ENCODE results near the gene MTNR1B.
A peak's percentile ranks its signal among the peaks of the same experiment; 100 is the strongest.

MTNR1B gene

DNA sequence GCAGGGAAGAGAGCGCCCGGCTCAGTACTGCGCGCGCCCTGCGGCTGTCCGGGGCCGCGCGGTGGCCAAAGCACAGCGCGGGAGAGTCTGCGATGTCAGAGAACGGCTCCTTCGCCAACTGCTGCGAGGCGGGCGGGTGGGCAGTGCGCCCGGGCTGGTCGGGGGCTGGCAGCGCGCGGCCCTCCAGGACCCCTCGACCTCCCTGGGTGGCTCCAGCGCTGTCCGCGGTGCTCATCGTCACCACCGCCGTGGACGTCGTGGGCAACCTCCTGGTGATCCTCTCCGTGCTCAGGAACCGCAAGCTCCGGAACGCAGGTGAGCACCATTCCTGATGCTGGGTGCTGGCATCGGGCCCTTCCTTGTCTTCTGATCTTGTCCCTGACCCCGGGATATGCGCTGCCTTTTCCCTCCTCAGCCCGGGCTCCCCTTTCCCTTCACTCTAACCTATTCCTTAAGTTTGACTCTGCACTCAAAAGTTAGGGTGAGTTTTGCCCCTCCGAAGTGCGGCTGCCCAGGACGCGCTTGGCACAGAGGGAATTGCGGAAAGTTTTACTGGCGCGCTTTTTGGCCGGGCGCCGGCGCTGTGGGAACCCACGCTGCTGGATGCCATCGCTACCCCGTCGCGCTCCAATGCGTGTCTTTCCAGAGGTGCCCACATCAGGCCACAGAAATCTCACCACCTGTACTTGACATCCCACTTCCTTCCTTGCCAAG, at the start of gene MTNR1B:
TSS of gene MTNR1B (plus strand) at position 18 of the 714 bp plus-strand sequence. CDS start at position 93, 75 bp downstream.
- DNase-seq = no peak

GRCh38 chr11:92920331-92920730, 49.1 kb upstream of the MTNR1B start:
- no peak for DNase-seq

DNA sequence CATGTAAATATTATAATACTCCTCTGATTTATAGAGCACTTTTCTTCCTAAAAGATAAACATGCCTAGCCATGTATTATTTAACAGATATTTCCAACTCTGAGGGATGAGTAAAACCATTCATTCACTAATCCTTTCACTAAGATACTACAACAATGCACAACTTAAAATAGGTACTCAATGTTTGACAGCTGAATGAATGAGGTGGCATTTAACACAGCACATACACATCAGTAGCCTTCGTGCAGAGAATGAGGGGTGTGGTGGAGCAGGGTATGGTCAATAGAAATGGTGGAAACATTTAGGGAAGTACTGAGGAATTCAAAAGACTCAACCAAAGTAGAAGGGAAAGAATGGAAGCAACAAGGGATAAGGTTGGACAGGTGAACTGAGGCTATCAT, 46.7 kb upstream of the MTNR1B start:
- DNase-seq = no peak

- DNase-seq = no peak
Observed at GRCh38 chr11:92929246-92929645, 40.2 kb upstream of the MTNR1B start.

DNA sequence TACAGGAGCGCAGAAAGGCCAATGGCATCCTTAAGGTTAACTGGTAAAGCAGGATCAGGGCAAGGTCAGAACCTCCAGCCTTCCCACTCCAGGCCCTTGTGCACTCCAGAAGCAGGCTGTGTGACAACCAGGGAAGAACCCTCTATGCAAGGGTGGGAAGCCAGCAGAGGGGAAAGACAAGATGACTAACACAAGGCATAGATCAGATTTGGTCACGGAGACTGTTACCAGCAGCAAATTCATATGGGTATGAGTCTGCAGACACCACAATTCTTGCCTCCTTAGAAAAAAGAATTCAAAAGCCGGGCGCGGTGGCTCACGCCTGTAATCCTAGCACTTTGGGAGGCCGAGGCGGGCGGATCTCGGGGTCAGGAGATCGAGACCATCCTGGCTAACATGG, 39.8 kb upstream of the MTNR1B start:
- no peak for DNase-seq

- no peak for DNase-seq
Observed at GRCh38 chr11:92931746-92932422, 37.6 kb upstream of the MTNR1B start.

GRCh38 chr11:92939305-92939704, 30.1 kb upstream of the MTNR1B start:
- no peak for DNase-seq

- DNase-seq = peak; percentile 28 to 49
Observed at GRCh38 chr11:92941676-92942571, 27.5 kb upstream of the MTNR1B start.

- DNase-seq = no peak
Observed at GRCh38 chr11:92946707-92947106, 22.7 kb upstream of the MTNR1B start.

GRCh38 chr11:92948116-92948515, 21.3 kb upstream of the MTNR1B start:
- no peak for DNase-seq

- no peak for DNase-seq
Observed at GRCh38 chr11:92954003-92954402, 15.4 kb upstream of the MTNR1B start.

DNA sequence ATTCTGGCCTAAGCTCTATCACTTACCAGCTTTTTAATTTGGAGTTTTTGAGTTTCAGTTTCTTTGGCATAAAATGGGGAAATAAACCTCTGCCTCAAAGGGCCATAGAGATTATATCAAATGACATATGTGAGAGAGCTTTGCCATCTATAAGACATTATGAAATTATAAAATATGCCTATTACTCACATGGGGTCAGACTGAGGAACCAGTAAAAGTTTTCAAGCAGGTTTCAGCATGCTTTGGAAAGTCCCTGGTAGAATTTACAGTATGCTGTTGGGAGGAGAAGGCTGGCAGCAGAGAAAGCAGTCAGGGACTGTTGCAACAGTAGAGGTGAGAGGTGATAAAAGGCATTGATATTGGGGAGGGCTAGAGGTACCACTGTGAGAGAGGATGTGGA, 13.6 kb upstream of the MTNR1B start:
- no peak for DNase-seq

GRCh38 chr11:92960886-92961285, 8.6 kb upstream of the MTNR1B start:
- DNase-seq = no peak

GRCh38 chr11:92962446-92962845, 7.0 kb upstream of the MTNR1B start:
- no peak for DNase-seq

- no peak for DNase-seq
Observed at GRCh38 chr11:92964471-92964870, 5.0 kb upstream of the MTNR1B start.

- DNase-seq = no peak
Observed at GRCh38 chr11:92965196-92965595, 4.3 kb upstream of the MTNR1B start.

- DNase-seq = no peak
Observed at GRCh38 chr11:92967178-92967577, 2.3 kb upstream of the MTNR1B start.

- DNase-seq = no peak
Observed at GRCh38 chr11:92967867-92968266, 1.6 kb upstream of the MTNR1B start.

- no peak for DNase-seq
Observed at GRCh38 chr11:92969293-92969633, 188 bp upstream of the MTNR1B start.

GRCh38 chr11:92972248-92972647, 2.8 kb downstream of the MTNR1B start:
- no peak for DNase-seq

- no peak for DNase-seq
Observed at GRCh38 chr11:92975285-92975684, 5.8 kb downstream of the MTNR1B start.

DNA sequence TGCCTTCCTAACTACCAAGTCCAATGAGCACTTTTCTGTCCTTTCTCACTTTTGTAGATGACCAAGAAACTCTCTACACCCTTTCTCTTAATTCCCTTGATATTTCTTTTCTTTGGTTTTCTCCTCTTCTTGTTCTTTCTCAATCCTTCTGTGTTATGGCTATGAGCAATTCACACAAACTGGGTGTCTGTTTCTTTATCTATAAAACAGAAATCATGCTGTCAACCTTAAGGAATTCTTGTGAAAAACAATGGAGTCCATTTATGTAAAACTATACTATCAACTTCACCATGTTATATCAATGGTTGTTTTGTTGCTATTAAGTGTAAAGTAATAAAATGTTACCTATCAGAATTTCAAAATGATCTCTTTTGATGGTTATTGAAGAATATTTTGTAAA, 7.2 kb downstream of the MTNR1B start:
- DNase-seq = no peak

GRCh38 chr11:92977401-92977800, 8.0 kb downstream of the MTNR1B start:
- DNase-seq = no peak
